A549 treated with RU486 at 1 μM for 4 hours (cell line): Measurements from ENCODE around the gene FAM47B. TPM values are rescaled to one million over a fixed set of nuclear protein-coding genes. Genes with fewer than 3 reads are reported as not detected.

Experiments
- total RNA-seq: library from RNA; stranded (reverse); fragments of 200-300 nt; extraction: Qiagen RNA extraction; gene quantifications from 5 replicates; pipeline ENCODE4 v1.2.3, GENCODE V29; 2022; ENCODE audit warnings: low read depth

Gene FAM47B
- total RNA-seq = not detected in 5 replicates

DNA sequence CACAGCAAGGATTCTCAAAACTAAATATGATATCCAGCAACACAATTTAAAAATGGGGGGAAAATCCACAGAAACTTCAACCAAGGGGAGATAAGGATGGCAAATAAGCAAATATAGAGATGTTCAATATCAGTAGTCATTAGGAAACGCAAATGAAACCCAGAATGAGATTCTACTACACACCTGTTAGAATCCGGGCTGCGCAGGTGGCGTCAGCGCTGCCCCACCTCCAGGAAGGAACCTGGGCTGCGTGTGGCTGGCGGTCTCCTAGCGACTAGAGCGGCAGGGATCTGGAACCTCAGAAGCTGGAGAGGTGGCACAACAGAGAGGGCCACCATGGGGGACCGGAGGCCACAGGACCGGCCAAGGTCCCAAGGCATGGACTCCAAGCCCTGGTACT, at the start of gene FAM47B:
TSS of gene FAM47B (plus strand) at position 301 of the 400 bp plus-strand sequence. CDS start at position 337, 36 bp downstream.

